OCI-LY1 (cell line): ENCODE data around the gene SHOX.

ENCODE experiments used
- EZH2 ChIP-seq: fragments of 200-600 bp; sonication (generic), shearing (Covaris generic); IDR thresholded peaks from 2 replicates; pipeline ENCODE4 v1.8.0; 2017; ENCODE audit warnings: borderline replicate concordance, mixed run types, mild to moderate bottlenecking, antibody characterized with exemption, low read length, moderate library complexity, mixed read lengths
- TF ChIP-seq, protein P1 (sequence below): fragments of 200-600 bp; sonication (generic), shearing (Covaris generic); IDR thresholded peaks from 2 replicates; pipeline ENCODE4 v1.5.1; 2017; ENCODE audit warnings: mild to moderate bottlenecking, antibody characterized with exemption, low read length, moderate library complexity, mixed read lengths

- TF ChIP-seq, protein P1, sequence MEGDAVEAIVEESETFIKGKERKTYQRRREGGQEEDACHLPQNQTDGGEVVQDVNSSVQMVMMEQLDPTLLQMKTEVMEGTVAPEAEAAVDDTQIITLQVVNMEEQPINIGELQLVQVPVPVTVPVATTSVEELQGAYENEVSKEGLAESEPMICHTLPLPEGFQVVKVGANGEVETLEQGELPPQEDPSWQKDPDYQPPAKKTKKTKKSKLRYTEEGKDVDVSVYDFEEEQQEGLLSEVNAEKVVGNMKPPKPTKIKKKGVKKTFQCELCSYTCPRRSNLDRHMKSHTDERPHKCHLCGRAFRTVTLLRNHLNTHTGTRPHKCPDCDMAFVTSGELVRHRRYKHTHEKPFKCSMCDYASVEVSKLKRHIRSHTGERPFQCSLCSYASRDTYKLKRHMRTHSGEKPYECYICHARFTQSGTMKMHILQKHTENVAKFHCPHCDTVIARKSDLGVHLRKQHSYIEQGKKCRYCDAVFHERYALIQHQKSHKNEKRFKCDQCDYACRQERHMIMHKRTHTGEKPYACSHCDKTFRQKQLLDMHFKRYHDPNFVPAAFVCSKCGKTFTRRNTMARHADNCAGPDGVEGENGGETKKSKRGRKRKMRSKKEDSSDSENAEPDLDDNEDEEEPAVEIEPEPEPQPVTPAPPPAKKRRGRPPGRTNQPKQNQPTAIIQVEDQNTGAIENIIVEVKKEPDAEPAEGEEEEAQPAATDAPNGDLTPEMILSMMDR = no peak
- no peak for TF ChIP-seq EZH2
Measured at GRCh38 chrX:641671-642435, 11.3 kb downstream of the SHOX start.
